ENCODE results near the gene FBXW4.

DNA sequence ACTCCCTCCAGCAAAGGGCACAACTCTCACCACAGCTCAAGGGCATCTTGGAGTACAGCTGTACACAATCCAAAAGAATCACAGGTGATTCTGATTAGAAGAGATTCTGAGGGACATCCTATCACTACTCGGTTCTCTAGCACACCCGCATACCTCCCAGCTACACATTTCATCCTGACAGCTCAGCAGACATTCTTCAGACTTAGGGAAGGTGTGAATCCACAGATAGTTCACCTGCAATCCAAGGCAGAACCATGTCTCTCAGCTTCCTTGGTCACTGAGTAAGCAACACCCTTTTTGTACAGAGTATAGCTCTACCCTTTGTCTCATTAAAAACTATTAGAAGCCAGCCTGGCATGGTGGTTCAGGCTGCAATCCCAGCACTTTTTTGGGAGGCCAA is 26.8 kb upstream of the FBXW4 start:
- TF ChIP-seq, protein P1, sequence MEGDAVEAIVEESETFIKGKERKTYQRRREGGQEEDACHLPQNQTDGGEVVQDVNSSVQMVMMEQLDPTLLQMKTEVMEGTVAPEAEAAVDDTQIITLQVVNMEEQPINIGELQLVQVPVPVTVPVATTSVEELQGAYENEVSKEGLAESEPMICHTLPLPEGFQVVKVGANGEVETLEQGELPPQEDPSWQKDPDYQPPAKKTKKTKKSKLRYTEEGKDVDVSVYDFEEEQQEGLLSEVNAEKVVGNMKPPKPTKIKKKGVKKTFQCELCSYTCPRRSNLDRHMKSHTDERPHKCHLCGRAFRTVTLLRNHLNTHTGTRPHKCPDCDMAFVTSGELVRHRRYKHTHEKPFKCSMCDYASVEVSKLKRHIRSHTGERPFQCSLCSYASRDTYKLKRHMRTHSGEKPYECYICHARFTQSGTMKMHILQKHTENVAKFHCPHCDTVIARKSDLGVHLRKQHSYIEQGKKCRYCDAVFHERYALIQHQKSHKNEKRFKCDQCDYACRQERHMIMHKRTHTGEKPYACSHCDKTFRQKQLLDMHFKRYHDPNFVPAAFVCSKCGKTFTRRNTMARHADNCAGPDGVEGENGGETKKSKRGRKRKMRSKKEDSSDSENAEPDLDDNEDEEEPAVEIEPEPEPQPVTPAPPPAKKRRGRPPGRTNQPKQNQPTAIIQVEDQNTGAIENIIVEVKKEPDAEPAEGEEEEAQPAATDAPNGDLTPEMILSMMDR (optimal IDR thresholded peaks at IDR 0.05 in 1 of 3, IDR thresholded peaks at IDR 0.05 in 1 of 3, conservative IDR thresholded peaks at IDR 0.05 in 1 of 3; ENCODE audit: extremely low read depth in 1 of 3, insufficient read depth in 2 of 3, low read length in 3 of 3), result no peak
- no peak for TF ChIP-seq EZH2 (IDR thresholded peaks at IDR 0.05; ENCODE audit: low read length)
